GM12892 (cell line): Measurements from ENCODE around the gene SDK2.

ENCODE experiments used
- POLR2A ChIP-seq: IDR thresholded peaks from 2 replicates; pipeline ENCODE4 v1.6.1; 2011; ENCODE audit warnings: low read depth, low read length, control low read depth
- POLR2AphosphoS5 ChIP-seq: IDR thresholded peaks from 2 replicates; pipeline ENCODE4 v1.6.1; 2011; ENCODE audit warnings: low read depth, low read length, control low read depth

- TF ChIP-seq POLR2A (no peak), POLR2AphosphoS5 (no peak)
These were observed 54.8 kb downstream of the SDK2 start for GRCh38 chr17:73589363-73589980.
